DND-41 (cell line): Measurements from ENCODE around the gene NEAT1.
A peak's percentile ranks its signal among the peaks of the same experiment; 100 is the strongest.

Source experiments
- ATAC-seq: fragments of 200-7000 bp; cut with Tn5 transposase; 3 replicates; pipeline ENCODE4 v1.9.1; 2021; ENCODE audit warnings: low read depth; ENCODE audit not compliant: insufficient read depth
- DNase-seq: peaks from one replicate; pipeline ENCODE4 v3.0.0-alpha.2; 2020
- H2AFZ ChIP-seq: 2 replicates; pipeline ENCODE4 v1.6.0; 2012; ENCODE audit warnings: low read depth, low read length
- H3K27ac ChIP-seq: 2 replicates; pipeline ENCODE4 v1.5.1; 2012; ENCODE audit warnings: low read length, inconsistent platforms
- H3K27me3 ChIP-seq: fragments of 200-600 bp; sonication (generic); 2 replicates; pipeline ENCODE4 v1.6.0; 2012; ENCODE audit warnings: low read length, mild to moderate bottlenecking, inconsistent platforms; ENCODE audit not compliant: insufficient read depth, poor library complexity
- H3K36me3 ChIP-seq: 2 replicates; pipeline ENCODE4 v1.5.1; 2012; ENCODE audit warnings: low read length, inconsistent platforms; ENCODE audit not compliant: insufficient read depth
- H3K4me1 ChIP-seq: 2 replicates; pipeline ENCODE4 v1.5.1; 2012; ENCODE audit warnings: mild to moderate bottlenecking, low read length; ENCODE audit not compliant: insufficient read depth
- H3K4me2 ChIP-seq: 2 replicates; pipeline ENCODE4 v1.6.0; 2012; ENCODE audit warnings: mild to moderate bottlenecking, moderate library complexity, low read length, inconsistent platforms; ENCODE audit not compliant: insufficient read depth
- H3K4me3 ChIP-seq, 2 experiments: fragments of 200-600 bp in 1 of 2; shearing (Covaris generic) in 1 of 2; 2 replicates each; pipeline ENCODE4 v1.5.1; 2012 to 2016; ENCODE audit warnings: inconsistent platforms in 2 of 2, low read length in 2 of 2, mild to moderate bottlenecking in 2 of 2, low read depth in 1 of 2, moderate library complexity in 1 of 2
- H3K79me2 ChIP-seq: 2 replicates; pipeline ENCODE4 v1.6.0; 2012; ENCODE audit warnings: low read length, inconsistent platforms; ENCODE audit not compliant: insufficient read depth
- H3K9ac ChIP-seq: 2 replicates; pipeline ENCODE4 v1.6.0; 2012; ENCODE audit warnings: low read depth, mild to moderate bottlenecking, inconsistent platforms, low read length, moderate library complexity
- H3K9me3 ChIP-seq: 2 replicates; pipeline ENCODE4 v1.5.1; 2012; ENCODE audit warnings: low read length, moderate library complexity, mild to moderate bottlenecking, inconsistent platforms; ENCODE audit not compliant: insufficient read depth, severe bottlenecking
- H4K20me1 ChIP-seq: 2 replicates; pipeline ENCODE4 v1.6.0; 2012; ENCODE audit warnings: low read length; ENCODE audit not compliant: insufficient read depth
- CTCF ChIP-seq: IDR thresholded peaks from 2 replicates; pipeline ENCODE4 v1.5.1; 2012; ENCODE audit warnings: borderline replicate concordance, low read length, moderate library complexity, mild to moderate bottlenecking; ENCODE audit not compliant: poor library complexity, severe bottlenecking; ENCODE audit errors: extremely low read depth
- EZH2 ChIP-seq: IDR thresholded peaks from 3 replicates; pipeline ENCODE4 v1.6.1; 2012; ENCODE audit warnings: borderline replicate concordance, low read depth, mild to moderate bottlenecking, moderate library complexity, low read length, inconsistent platforms; ENCODE audit not compliant: severe bottlenecking

Gene NEAT1

GRCh38 chr11:65445604-65446445, 23.2 kb downstream of the NEAT1 start:
- Histone ChIP-seq H3K27me3 (no peaks in the 10 kb centered on the region), H2AFZ (no peak overlapping the region), H3K36me3 (no peaks in the 10 kb centered on the region), H3K9me3 (no peaks in the 10 kb centered on the region), H3K4me3 (no peak overlapping the region), H3K27ac (no peak overlapping the region), H3K9ac (no peak overlapping the region), H3K79me2 (no peaks in the 10 kb centered on the region), H3K4me1 (0 out of 2 replicates have a peak, but pooled peaks cover 3% of the 10 kb centered on the region), H4K20me1 (peaks cover 24% of the 10 kb centered on the region), H3K4me2 (no peak overlapping the region)
- DNase-seq (no peak), ATAC-seq (peak; percentile 19)
- no peak for TF ChIP-seq CTCF
- no peak for TF ChIP-seq EZH2

DNA sequence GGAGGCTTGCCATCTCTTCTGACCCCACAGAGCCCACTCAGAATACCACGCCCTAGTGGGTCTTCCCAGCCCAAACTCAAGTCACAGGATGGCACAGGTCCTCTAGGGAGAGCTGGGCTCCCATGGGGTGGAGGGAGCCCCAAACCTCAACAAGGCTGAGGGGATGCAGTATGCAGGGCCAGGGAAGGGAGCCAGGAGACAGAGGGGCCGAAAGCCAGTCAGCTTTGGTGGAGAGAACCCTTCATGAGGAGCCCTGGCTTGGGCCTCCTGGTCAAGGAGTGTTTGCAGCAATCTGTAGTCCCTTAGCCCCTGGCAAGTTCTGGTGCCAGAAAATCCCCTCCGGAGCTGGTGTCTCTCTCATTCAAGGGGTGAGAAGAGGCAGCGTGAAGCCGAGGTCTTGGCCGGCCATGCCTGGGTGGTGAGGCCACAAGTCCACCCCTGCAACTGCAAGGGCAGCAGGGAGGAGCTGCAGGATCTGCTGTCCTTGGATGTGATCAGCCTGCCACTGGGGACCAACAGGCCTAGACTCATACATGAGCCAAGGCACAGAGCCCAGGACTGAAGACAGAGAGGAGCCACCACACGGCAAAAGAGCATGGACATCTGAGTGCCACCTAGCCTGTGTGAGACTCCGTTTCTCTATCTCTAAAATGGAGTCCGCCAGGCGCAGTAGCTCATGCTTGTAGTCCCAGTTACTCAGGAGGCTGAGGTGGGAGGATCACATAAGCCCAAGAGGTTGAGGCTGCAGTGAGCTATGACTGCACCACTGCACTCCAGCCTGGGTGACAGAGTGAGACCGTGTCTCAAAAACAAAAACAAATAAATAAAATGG, 24.1 kb downstream of the NEAT1 start:
- no peak overlapping the region for H3K9ac ChIP-seq
- no peak overlapping the region for H2AFZ ChIP-seq
- 0 out of 2 replicates have a peak, but pooled peaks cover 3% of the 10 kb centered on the region for H3K4me1 ChIP-seq
- H3K9me3 ChIP-seq, result no peaks in the 10 kb centered on the region
- no peak for DNase-seq
- H3K27ac ChIP-seq, result 0 out of 2 replicates have a peak overlapping the region, but pooled peaks have one; percentile 26
- H3K79me2 ChIP-seq, result no peaks in the 10 kb centered on the region
- H3K4me2 ChIP-seq, result no peak overlapping the region
- no peaks in the 10 kb centered on the region for H3K27me3 ChIP-seq
- ATAC-seq, result peak; percentile 2; the same call in 1 of the 3 replicates
- TF ChIP-seq CTCF, result no peak
- TF ChIP-seq EZH2, result no peak
- H4K20me1 ChIP-seq, result peaks cover 19% of the 10 kb centered on the region
- H3K36me3 ChIP-seq, result no peaks in the 10 kb centered on the region
- H3K4me3 ChIP-seq, result no peak overlapping the region

- H4K20me1 ChIP-seq, result peaks cover 11% of the 10 kb centered on the region
- TF ChIP-seq EZH2 (no peak), CTCF (no peak)
- H2AFZ ChIP-seq, result no peak overlapping the region
- ATAC-seq (no peak), DNase-seq (no peak)
- no peaks in the 10 kb centered on the region for H3K79me2 ChIP-seq
- no peaks in the 10 kb centered on the region for H3K9me3 ChIP-seq
- no peaks in the 10 kb centered on the region for H3K27me3 ChIP-seq
- no peak overlapping the region for H3K4me2 ChIP-seq
- H3K4me3 ChIP-seq, result no peak overlapping the region
- H3K9ac ChIP-seq, result no peak overlapping the region
- no peaks in the 10 kb centered on the region for H3K36me3 ChIP-seq
- H3K4me1 ChIP-seq, result no peaks in the 10 kb centered on the region
- no peak overlapping the region for H3K27ac ChIP-seq
Observed at GRCh38 chr11:65448074-65448417, 25.4 kb downstream of the NEAT1 start.
